SK-N-SH (cell line): ENCODE data around the gene GUF1.

Source experiments
- CTCF ChIP-seq: fragments of 200-600 bp; sonication (generic); IDR thresholded peaks from 2 replicates; pipeline ENCODE4 v1.6.1; 2017; ENCODE audit warnings: antibody characterized with exemption, mild to moderate bottlenecking, moderate library complexity
- EP300 ChIP-seq, 2 experiments: IDR thresholded peaks; 2 replicates each; pipeline versions ENCODE4 v1.4.0 to v1.6.1; 2012; ENCODE audit warnings: borderline replicate concordance in 1 of 2, low read depth in 1 of 2, low read length in 1 of 2
- POLR2AphosphoS5 ChIP-seq: IDR thresholded peaks from 2 replicates; pipeline ENCODE4 v1.6.1; 2012; ENCODE audit warnings: low read depth, low read length
- REST ChIP-seq: IDR thresholded peaks from 2 replicates; pipeline ENCODE4 v1.6.1; 2012; ENCODE audit warnings: mild to moderate bottlenecking, low read depth, low read length, moderate library complexity
- RFX5 ChIP-seq: IDR thresholded peaks from 2 replicates; pipeline ENCODE4 v1.6.1; 2012; ENCODE audit warnings: mild to moderate bottlenecking, improper control_type of control experiment, low read length
- RXRA ChIP-seq: IDR thresholded peaks from 2 replicates; pipeline ENCODE4 v1.4.0; 2012; ENCODE audit warnings: low read depth, mild to moderate bottlenecking, borderline replicate concordance
- SIN3A ChIP-seq: IDR thresholded peaks from 2 replicates; pipeline ENCODE4 v1.6.1; 2012; ENCODE audit warnings: low read depth, mild to moderate bottlenecking, low read length, moderate library complexity, borderline replicate concordance
- TCF12 ChIP-seq: IDR thresholded peaks from 2 replicates; pipeline ENCODE4 v1.4.0; 2012

GRCh38 chr4:44674471-44674870, 3.7 kb upstream of the GUF1 start:
- peak; percentile 35 for TF ChIP-seq CTCF
- TF ChIP-seq SIN3A = no peak
- no peak for TF ChIP-seq EP300 (IDR thresholded peaks at IDR 0.05; ENCODE audit: borderline replicate concordance in 1 of 2, low read depth in 1 of 2, low read length in 1 of 2)
- TF ChIP-seq RFX5 = no peak
- TF ChIP-seq REST = no peak
- no peak for TF ChIP-seq RXRA
- TF ChIP-seq POLR2AphosphoS5 = no peak
- no peak for TF ChIP-seq TCF12
